CD4-positive, alpha-beta T cell (primary cell): ENCODE measurements around the gene SLC25A39. TPM values are rescaled to one million over a fixed set of nuclear protein-coding genes. Genes with fewer than 3 reads are reported as not detected.
"Not testable (repeated sequence)": the region's sequence is repeated elsewhere in the genome, so short reads cannot be mapped to it uniquely, and the experiment has no call there.

ENCODE experiments used
- ATAC-seq: fragments of 200-7000 bp; cut with Tn5 transposase; one replicate; pipeline ENCODE4 v1.10.0; 2022; ENCODE audit warnings: mild to moderate bottlenecking; ENCODE audit not compliant: poor library complexity
- CTCF ChIA-PET: fragments of 350-600 bp; sonication (Branson Sonifier 250); formaldehyde crosslinking; loops from one replicate; lab custom pipeline; 2021; ENCODE audit warnings: antibody characterized with exemption, inconsistent platforms; lab: Charles Lee
- POLR2A ChIA-PET: fragments of 350-600 bp; sonication (Branson Sonifier 250); formaldehyde crosslinking; loops from one replicate; lab custom pipeline; 2021; ENCODE audit warnings: antibody characterized with exemption, inconsistent platforms; lab: Charles Lee
- DNase-seq, 14 experiments: peaks; one replicate each; pipeline ENCODE4 v3.0.0-alpha.2; 2013 to 2020; ENCODE audit warnings: mixed read lengths in 2 of 14
- H3K27ac ChIP-seq, 2 donors: one replicate each; pipeline versions ENCODE4 v1.5.1 to v1.7.0; 2013; ENCODE audit warnings: low read length in 2 of 2, low read depth in 1 of 2, mild to moderate bottlenecking in 1 of 2
- H3K27me3 ChIP-seq, 2 experiments: 1 replicate in 1 of 2; 2 replicates in 1 of 2; pipeline versions ENCODE4 v1.6.1 to v1.7.0; 2013; ENCODE audit warnings: low read length in 2 of 2, control low read depth in 1 of 2, mild to moderate bottlenecking in 1 of 2, moderate library complexity in 1 of 2; ENCODE audit not compliant: insufficient read depth in 2 of 2, control insufficient read depth in 1 of 2
- H3K36me3 ChIP-seq: one replicate; pipeline ENCODE4 v1.6.1; 2013; ENCODE audit warnings: low read length, control low read depth; ENCODE audit not compliant: insufficient read depth
- H3K4me1 ChIP-seq: one replicate; pipeline ENCODE4 v1.6.1; 2013; ENCODE audit warnings: low read length, control low read depth; ENCODE audit not compliant: insufficient read depth
- H3K4me3 ChIP-seq: one replicate; pipeline ENCODE4 v1.5.1; 2013; ENCODE audit warnings: mild to moderate bottlenecking, low read length, moderate library complexity
- H3K9me3 ChIP-seq, 2 experiments: 1 replicate in 1 of 2; 2 replicates in 1 of 2; pipeline versions ENCODE4 v1.6.1 to v1.7.0; 2013; ENCODE audit warnings: low read length in 2 of 2, mild to moderate bottlenecking in 2 of 2, control low read depth in 1 of 2, moderate library complexity in 1 of 2; ENCODE audit not compliant: control insufficient read depth in 1 of 2, insufficient read depth in 1 of 2
- H3K27ac Mint-ChIP-seq: one replicate; pipeline ENCODE4 v1.8.0; 2020; ENCODE audit warnings: mixed read lengths
- H3K27me3 Mint-ChIP-seq: one replicate; pipeline ENCODE4 v1.8.0; 2021; ENCODE audit warnings: mixed read lengths
- H3K36me3 Mint-ChIP-seq: one replicate; pipeline ENCODE4 v1.8.0; 2021; ENCODE audit warnings: low read depth, mixed read lengths
- H3K4me1 Mint-ChIP-seq: one replicate; pipeline ENCODE4 v1.8.0; 2021; ENCODE audit warnings: low read depth, mixed read lengths
- H3K4me3 Mint-ChIP-seq: one replicate; pipeline ENCODE4 v1.8.0; 2020; ENCODE audit warnings: mild to moderate bottlenecking, mixed read lengths
- H3K9me3 Mint-ChIP-seq: one replicate; pipeline ENCODE4 v1.8.0; 2020; ENCODE audit warnings: mixed read lengths
- CTCF ChIP-seq: fragments of 200-600 bp; IDR thresholded peaks from one replicate; pipeline ENCODE4 v1.8.0; 2022; ENCODE audit warnings: antibody characterized with exemption, mild to moderate bottlenecking
- intact Hi-C, 2 experiments: fragments of 100-400 bp; cut with DNase I in 1 of 2; cut with micrococcal nuclease in 1 of 2; formaldehyde crosslinking; loops; one replicate each; pipeline versions ENCODE4 v1.15.1 to v1.9.0; 2023 to 2025; cut with DNase I, micrococcal nuclease
- total RNA-seq, 174 experiments: library from RNA in 2 of 174; stranded (reverse) in 2 of 174; gene quantifications; one replicate each; pipeline ENCODE4 v1.2.3 and lab custom pipeline; 2021 to 2026

SLC25A39 gene
- total RNA-seq, 2 experiments from 2014 or later, result 55.5 to 65.5 TPM

GRCh38 chr17:44345454-44346026, 20.9 kb upstream of the SLC25A39 start:
- H3K27ac Mint-ChIP-seq, result peak overlapping the region; percentile 69
- H3K4me1 ChIP-seq, result peaks cover 31% of the 10 kb centered on the region
- CTCF ChIA-PET, result interaction anchor here (0.7 to 2.2 kb wide), 17 partner anchors 9 to 276 kb away, joined by 3 to 18 read pairs (median 5); partner anchors contain the start of genes FAM171A2, G6PC3, HDAC5 and TMUB2

GRCh38 chr17:44344939-44345453, 20.4 kb upstream of the SLC25A39 start, which contains the start of gene GRN:
Gene GRN, plus strand, starts transcription at chr17:44345302. Its CDS starts 3,863 bp downstream, at chr17:44349165.
- no peaks in the 10 kb centered on the region for H3K9me3 ChIP-seq
- TF ChIP-seq CTCF, result no peak
- peak; percentile 99 for ATAC-seq
- H3K27me3 ChIP-seq, result no peaks in the 10 kb centered on the region
- peak within 1 kb of the TSS; percentile 69 for H3K27ac Mint-ChIP-seq
- H3K4me3 Mint-ChIP-seq, result peak within 1 kb of the TSS; percentile 95
- ChIA-PET CTCF (interaction anchor here (0.7 to 2.2 kb wide), 16 partner anchors 9 to 275 kb away, joined by 3 to 18 read pairs (median 5); partner anchors contain the start of genes FAM171A2, G6PC3, HDAC5 and TMUB2), POLR2A (interaction anchor here (0.7 to 2.6 kb wide), 14 partner anchors 9 to 566 kb away, joined by 3 to 16 read pairs (median 7); partner anchors contain the start of genes DUSP3, FAM171A2, HDAC5 and SLC25A39)
- peak within 1 kb of the TSS; percentile 88 for H3K4me3 ChIP-seq
- H3K4me1 ChIP-seq, result peaks cover 29% of the 10 kb centered on the region
- H3K9me3 Mint-ChIP-seq, result no peaks in the 10 kb centered on the region
- peak within 1 kb of the TSS; percentile 13 to 57 for H3K27ac ChIP-seq
- peak; percentile 71 to 91 (median 78) for DNase-seq
- H3K36me3 ChIP-seq, result no peaks in the 10 kb centered on the region
- peaks cover 19% of the 10 kb centered on the region for H3K4me1 Mint-ChIP-seq
- peaks cover 4% of the 10 kb centered on the region for H3K36me3 Mint-ChIP-seq
- intact Hi-C loops, result loop anchor here (1.0 to 5.0 kb wide), 5 partner anchors 18 to 403 kb away; partner anchors contain the start of genes HROB (in 1 of the 2), LSM12 (in 1 of the 2) and PPY (in 1 of the 2)
- peaks cover 5% of the 10 kb centered on the region for H3K27me3 Mint-ChIP-seq

More at GRCh38 chr17:44345454-44346026, 20.9 kb upstream of the SLC25A39 start:
- Histone ChIP-seq H3K4me3 (peak overlapping the region; percentile 88), H3K9me3 (no peaks in the 10 kb centered on the region), H3K27me3 (no peaks in the 10 kb centered on the region), H3K27ac (peak overlapping the region in 1 of 2 donors; percentile 57), H3K36me3 (no peaks in the 10 kb centered on the region)
- intact Hi-C loops, result loop anchor here (1.0 to 5.0 kb wide), 5 partner anchors 19 to 403 kb away; partner anchors contain the start of genes HROB (in 1 of the 2), LSM12 (in 1 of the 2) and PPY (in 1 of the 2)
- Mint-ChIP-seq H3K9me3 (no peaks in the 10 kb centered on the region), H3K4me3 (peak overlapping the region; percentile 95), H3K36me3 (peaks cover 4% of the 10 kb centered on the region), H3K27me3 (peaks cover 2% of the 10 kb centered on the region), H3K4me1 (peaks cover 19% of the 10 kb centered on the region)
- POLR2A ChIA-PET, result interaction anchor here (0.7 to 2.6 kb wide), 15 partner anchors 8 to 567 kb away, joined by 3 to 16 read pairs (median 7); partner anchors contain the start of genes DUSP3, FAM171A2, HDAC5 and SLC25A39
- peak in 8 of 14 experiments; percentile 20 to 77 (median 47) for DNase-seq
- ATAC-seq, result peak; percentile 24
- peak; percentile 61 for TF ChIP-seq CTCF

GRCh38 chr17:44343510-44344209, 19.0 kb upstream of the SLC25A39 start:
- H3K9me3 ChIP-seq, result no peaks in the 10 kb centered on the region
- H3K4me3 ChIP-seq, result no peak overlapping the region
- POLR2A ChIA-PET, result interaction anchor here (1.3 to 2.6 kb wide), 2 partner anchors 10 to 157 kb away, joined by 3 to 14 read pairs; partner anchors contain the start of gene TMUB2
- Mint-ChIP-seq H3K4me1 (peaks cover 19% of the 10 kb centered on the region), H3K36me3 (peaks cover 4% of the 10 kb centered on the region), H3K4me3 (peak overlapping the region; percentile 49), H3K27ac (no peak overlapping the region), H3K9me3 (no peaks in the 10 kb centered on the region), H3K27me3 (peaks cover 5% of the 10 kb centered on the region)
- DNase-seq, result no peak
- intact Hi-C loops, result loop anchor here in 1 of 2 experiments (2.0 kb wide), 1 partner anchor 17 kb away; no protein-coding TSS in a partner anchor
- no peaks in the 10 kb centered on the region for H3K27me3 ChIP-seq
- peaks cover 28% of the 10 kb centered on the region for H3K4me1 ChIP-seq
- no peaks in the 10 kb centered on the region for H3K36me3 ChIP-seq
- CTCF ChIA-PET, result no interaction called here
- ATAC-seq, result no peak
- TF ChIP-seq CTCF, result no peak
- no peak overlapping the region for H3K27ac ChIP-seq

DNA sequence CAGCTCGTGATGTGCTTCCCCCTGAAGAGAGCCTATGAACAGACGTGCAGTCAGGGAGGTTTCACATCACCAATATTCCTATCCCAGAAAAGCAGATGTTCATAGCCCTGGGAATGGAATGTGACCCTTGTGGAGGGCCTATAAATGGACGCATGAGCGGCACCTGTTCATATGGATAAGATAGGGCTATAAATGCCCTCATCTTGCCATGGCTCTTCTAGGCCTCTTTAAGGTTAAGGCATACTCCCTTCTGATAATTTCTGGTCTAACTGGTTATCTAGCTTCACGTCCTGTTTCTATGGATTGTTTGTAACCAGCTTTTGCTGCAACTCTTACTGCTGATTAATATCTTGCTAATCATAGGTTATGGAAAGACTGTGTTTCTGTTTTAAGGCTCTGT, 15.9 kb upstream of the SLC25A39 start:
- H3K4me1 Mint-ChIP-seq, H3K27ac ChIP-seq, DNase-seq, ATAC-seq, POLR2A ChIA-PET, intact Hi-C loops, H3K4me3 ChIP-seq, H3K36me3 Mint-ChIP-seq, H3K27me3 ChIP-seq, H3K27ac Mint-ChIP-seq, H3K9me3 ChIP-seq, H3K4me3 Mint-ChIP-seq, H3K36me3 ChIP-seq, H3K9me3 Mint-ChIP-seq, H3K27me3 Mint-ChIP-seq: not testable (repeated sequence)
- peaks cover 13% of the 10 kb centered on the region for H3K4me1 ChIP-seq
- CTCF ChIA-PET, result interaction anchor here (0.9 kb wide), 1 partner anchor 130 kb away, joined by 3 read pairs; no protein-coding TSS in a partner anchor
